HAP-1 (cell line): ENCODE measurements around the gene ABI2.

Source experiments
- DNase-seq, 2 experiments: peaks; one replicate each; pipeline ENCODE4 v3.0.0-alpha.2; 2016 to 2020; ENCODE audit warnings: low spot score in 2 of 2
- H3K27me3 ChIP-seq: fragments of 250-450 bp; sonication (Bioruptor Pico); 2 replicates; pipeline ENCODE4 v1.5.1; 2020; ENCODE audit warnings: low read depth, mild to moderate bottlenecking, moderate library complexity
- H3K36me3 ChIP-seq: fragments of 250-450 bp; sonication (Bioruptor Pico); replicated peaks from 2 replicates; pipeline ENCODE4 v1.5.1; 2020; ENCODE audit warnings: mild to moderate bottlenecking
- H3K4me1 ChIP-seq: fragments of 250-450 bp; sonication (Bioruptor Pico); 2 replicates; pipeline ENCODE4 v1.5.1; 2020; ENCODE audit warnings: mild to moderate bottlenecking
- H3K4me3 ChIP-seq: fragments of 250-450 bp; sonication (Bioruptor Pico); 2 replicates; pipeline ENCODE4 v1.5.1; 2020; ENCODE audit warnings: mild to moderate bottlenecking, moderate library complexity
- H3K9me3 ChIP-seq: fragments of 250-450 bp; sonication (Bioruptor Pico); 2 replicates; pipeline ENCODE4 v1.5.1; 2020; ENCODE audit warnings: mild to moderate bottlenecking, moderate library complexity
- in situ Hi-C: fragments of 300-500 bp; cut with MboI; formaldehyde crosslinking; loops from 3 replicates; pipeline ENCODE4 v1.14.3; 2020; ENCODE audit warnings: low sequenced_read_pairs, inconsistent platforms, mixed read lengths

The ABI2 gene

GRCh38 chr2:203451011-203451410, 122.8 kb downstream of the ABI2 start:
- H3K36me3 ChIP-seq, result peaks cover 13% of the 10 kb centered on the region
- no peaks in the 10 kb centered on the region for H3K9me3 ChIP-seq
- peaks cover 8% of the 10 kb centered on the region for H3K4me1 ChIP-seq
- no peaks in the 10 kb centered on the region for H3K27me3 ChIP-seq
- H3K4me3 ChIP-seq, result no peak overlapping the region
- DNase-seq, result no peak
- in situ Hi-C loops, result no loop called here

- Histone ChIP-seq H3K4me1 (peaks cover 8% of the 10 kb centered on the region), H3K36me3 (peaks cover 10% of the 10 kb centered on the region), H3K9me3 (no peaks in the 10 kb centered on the region), H3K27me3 (no peaks in the 10 kb centered on the region), H3K4me3 (no peak overlapping the region)
- in situ Hi-C loops, result no loop called here
- no peak for DNase-seq
These were observed 123.5 kb downstream of the ABI2 start for GRCh38 chr2:203451689-203452088.

GRCh38 chr2:203453858-203454451, 125.8 kb downstream of the ABI2 start:
- Histone ChIP-seq H3K4me1 (peaks cover 8% of the 10 kb centered on the region), H3K9me3 (no peaks in the 10 kb centered on the region), H3K27me3 (no peaks in the 10 kb centered on the region), H3K4me3 (no peak overlapping the region), H3K36me3 (peaks cover 11% of the 10 kb centered on the region)
- in situ Hi-C loops, result no loop called here
- DNase-seq, result peak; percentile 56 to 58

- in situ Hi-C loops, result no loop called here
- Histone ChIP-seq H3K27me3 (no peaks in the 10 kb centered on the region), H3K4me1 (peaks cover 5% of the 10 kb centered on the region), H3K9me3 (no peaks in the 10 kb centered on the region), H3K4me3 (no peak overlapping the region), H3K36me3 (peaks cover 11% of the 10 kb centered on the region)
- DNase-seq, result no peak
These were observed 127.0 kb downstream of the ABI2 start for GRCh38 chr2:203455209-203455608.

- in situ Hi-C loops, result no loop called here
These were observed 133.6 kb downstream of the ABI2 start for GRCh38 chr2:203461746-203462145.

GRCh38 chr2:203462308-203462707, 134.1 kb downstream of the ABI2 start:
- in situ Hi-C loops, result no loop called here
- H3K9me3 ChIP-seq, result no peaks in the 10 kb centered on the region
- H3K36me3 ChIP-seq, result peaks cover 4% of the 10 kb centered on the region; the same call in 1 of the 2 replicates
- no peak overlapping the region for H3K4me3 ChIP-seq
- peaks cover 10% of the 10 kb centered on the region for H3K4me1 ChIP-seq
- DNase-seq, result no peak
- H3K27me3 ChIP-seq, result no peaks in the 10 kb centered on the region

More at GRCh38 chr2:203461746-203462145, 133.6 kb downstream of the ABI2 start:
- Histone ChIP-seq H3K4me3 (no peak overlapping the region), H3K9me3 (no peaks in the 10 kb centered on the region), H3K4me1 (peaks cover 10% of the 10 kb centered on the region), H3K27me3 (no peaks in the 10 kb centered on the region), H3K36me3 (peaks cover 5% of the 10 kb centered on the region; the same call in 1 of the 2 replicates)
- DNase-seq, result no peak

- in situ Hi-C loops, result no loop called here
- peak; percentile 22 to 61 for DNase-seq
- H3K4me3 ChIP-seq, result no peak overlapping the region
- no peaks in the 10 kb centered on the region for H3K27me3 ChIP-seq
- no peaks in the 10 kb centered on the region for H3K36me3 ChIP-seq
- H3K9me3 ChIP-seq, result no peaks in the 10 kb centered on the region
- H3K4me1 ChIP-seq, result peaks cover 10% of the 10 kb centered on the region
These were observed 135.1 kb downstream of the ABI2 start for GRCh38 chr2:203463266-203463678.

GRCh38 chr2:203469546-203469945, 141.4 kb downstream of the ABI2 start:
- in situ Hi-C loops, result no loop called here
- DNase-seq, result no peak
- no peaks in the 10 kb centered on the region for H3K36me3 ChIP-seq
- H3K4me1 ChIP-seq, result no peaks in the 10 kb centered on the region
- H3K27me3 ChIP-seq, result no peaks in the 10 kb centered on the region
- H3K4me3 ChIP-seq, result no peak overlapping the region
- H3K9me3 ChIP-seq, result no peaks in the 10 kb centered on the region

GRCh38 chr2:203470371-203470770, 142.2 kb downstream of the ABI2 start:
- in situ Hi-C loops, result no loop called here
- Histone ChIP-seq H3K9me3 (no peaks in the 10 kb centered on the region), H3K4me3 (no peak overlapping the region), H3K36me3 (no peaks in the 10 kb centered on the region), H3K4me1 (no peaks in the 10 kb centered on the region), H3K27me3 (no peaks in the 10 kb centered on the region)
- no peak for DNase-seq

GRCh38 chr2:203471323-203471722, 143.1 kb downstream of the ABI2 start:
- Histone ChIP-seq H3K9me3 (no peaks in the 10 kb centered on the region), H3K4me1 (no peaks in the 10 kb centered on the region), H3K36me3 (no peaks in the 10 kb centered on the region), H3K27me3 (no peaks in the 10 kb centered on the region), H3K4me3 (no peak overlapping the region)
- in situ Hi-C loops, result no loop called here
- no peak for DNase-seq

- no peak overlapping the region for H3K4me3 ChIP-seq
- in situ Hi-C loops, result no loop called here
- no peak for DNase-seq
These were observed 148.7 kb downstream of the ABI2 start for GRCh38 chr2:203476881-203477280.

GRCh38 chr2:203480623-203481022, 152.4 kb downstream of the ABI2 start:
- no peak for DNase-seq
- no peak overlapping the region for H3K4me3 ChIP-seq
- in situ Hi-C loops, result no loop called here
- no peaks in the 10 kb centered on the region for H3K27me3 ChIP-seq
- H3K36me3 ChIP-seq, result no peaks in the 10 kb centered on the region; the same call in 1 of the 2 replicates
- H3K9me3 ChIP-seq, result no peaks in the 10 kb centered on the region
- no peaks in the 10 kb centered on the region for H3K4me1 ChIP-seq

More at GRCh38 chr2:203476881-203477280, 148.7 kb downstream of the ABI2 start:
- Histone ChIP-seq H3K27me3 (no peaks in the 10 kb centered on the region), H3K4me1 (no peaks in the 10 kb centered on the region), H3K36me3 (no peaks in the 10 kb centered on the region), H3K9me3 (no peaks in the 10 kb centered on the region)

- in situ Hi-C loops, result no loop called here
- Histone ChIP-seq H3K27me3 (no peaks in the 10 kb centered on the region), H3K9me3 (no peaks in the 10 kb centered on the region), H3K36me3 (peaks cover under 1% of the 10 kb centered on the region; the same call in 1 of the 2 replicates), H3K4me1 (no peaks in the 10 kb centered on the region), H3K4me3 (no peak overlapping the region)
- peak in 1 of 2 experiments; percentile 12 for DNase-seq
These were observed 156.3 kb downstream of the ABI2 start for GRCh38 chr2:203484266-203485112.

GRCh38 chr2:203489531-203489930, 161.3 kb downstream of the ABI2 start:
- in situ Hi-C loops, result no loop called here
- Histone ChIP-seq H3K4me1 (no peaks in the 10 kb centered on the region), H3K4me3 (no peak overlapping the region), H3K9me3 (no peaks in the 10 kb centered on the region), H3K27me3 (no peaks in the 10 kb centered on the region), H3K36me3 (peaks cover 3% of the 10 kb centered on the region; the same call in 1 of the 2 replicates)
- no peak for DNase-seq
